Iris pigment epithelial cell (primary cell): ENCODE data around the gene BNC2.

Experiments
- DNase-seq: peaks from one replicate; pipeline ENCODE4 v3.0.0-alpha.2; 2011; ENCODE audit warnings: low read depth

Gene BNC2

DNA sequence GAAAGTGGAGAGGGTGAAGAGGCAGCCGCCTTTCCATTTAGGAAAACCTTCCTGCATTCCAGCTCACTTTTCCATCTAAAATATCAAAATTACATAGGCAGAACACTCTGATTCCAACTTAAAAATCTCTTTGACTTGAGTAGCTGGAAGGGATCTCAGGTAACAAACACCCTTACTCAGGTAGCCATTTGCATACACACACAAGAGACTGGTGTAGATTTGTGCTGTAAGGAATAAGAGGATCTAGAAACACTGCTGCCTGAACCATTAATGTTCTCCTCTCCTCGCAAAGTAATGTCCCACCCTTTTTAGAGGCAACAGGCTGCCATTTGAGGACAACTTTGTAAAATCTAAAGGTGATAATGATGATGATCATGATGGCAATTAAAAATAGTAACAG, 53.5 kb downstream of the BNC2 start:
- DNase-seq = no peak

DNA sequence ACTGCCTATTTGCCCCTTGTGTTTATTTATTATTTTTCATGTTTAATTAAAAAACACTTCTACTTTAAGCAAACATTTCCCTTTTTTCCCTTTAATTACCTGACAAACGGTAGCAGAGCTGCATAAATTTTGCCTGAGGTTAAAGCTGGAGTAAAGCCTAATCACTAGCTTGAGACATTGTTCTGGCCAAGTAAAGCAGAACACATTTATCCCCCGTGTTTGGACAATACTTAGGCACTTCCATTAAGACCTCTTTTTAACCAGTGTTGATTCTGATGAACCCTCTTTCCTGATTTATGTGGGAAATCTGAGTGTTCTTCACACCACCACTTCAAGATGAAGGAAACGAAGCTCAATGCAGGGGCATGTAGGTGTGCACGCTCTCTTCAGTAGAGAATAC, 54.5 kb downstream of the BNC2 start:
- DNase-seq = no peak

DNA sequence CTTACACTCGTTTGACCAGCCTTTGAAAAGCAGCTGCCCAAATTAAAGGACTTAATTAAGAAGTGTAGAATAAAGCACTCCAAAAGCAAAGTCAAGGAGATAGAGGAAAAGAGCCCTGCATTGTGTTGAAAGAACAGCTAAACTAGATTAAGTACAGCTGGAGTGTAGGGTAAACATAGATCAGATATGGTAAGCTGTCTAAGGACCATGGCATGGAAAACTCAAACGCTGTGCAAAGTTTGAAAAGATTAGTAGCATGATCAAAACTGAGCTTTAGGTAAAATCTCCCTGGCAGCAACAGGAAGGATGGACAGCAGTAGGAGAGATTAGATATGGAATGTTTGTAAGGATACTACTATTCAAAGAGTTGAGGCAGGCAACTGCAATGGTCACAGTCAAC, 55.4 kb downstream of the BNC2 start:
- DNase-seq = no peak

DNA sequence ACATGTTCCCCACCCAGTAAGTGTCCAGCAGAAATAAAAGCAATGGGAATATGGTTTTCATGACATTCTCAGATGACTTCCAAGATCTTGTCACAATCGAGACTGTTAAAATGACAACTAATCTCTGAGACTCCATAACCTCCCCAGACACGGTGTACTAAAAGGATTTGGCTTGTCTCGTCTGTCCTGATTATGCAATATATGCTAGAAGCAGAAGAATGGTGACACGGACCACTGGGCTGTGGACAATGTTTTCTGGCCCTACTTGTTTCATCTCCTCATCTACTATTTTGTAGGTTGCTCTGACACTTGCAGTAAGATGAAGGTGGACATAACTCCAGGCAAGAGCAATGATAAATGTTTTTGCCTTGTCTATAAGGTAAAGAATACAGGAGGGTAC, 56.6 kb downstream of the BNC2 start:
- no peak for DNase-seq

GRCh38 chr9:16811987-16812685, 58.3 kb downstream of the BNC2 start:
- DNase-seq = no peak

GRCh38 chr9:16809912-16810610, 60.4 kb downstream of the BNC2 start:
- no peak for DNase-seq

- DNase-seq = no peak
These were observed 63.8 kb downstream of the BNC2 start for GRCh38 chr9:16806674-16807073.

DNA sequence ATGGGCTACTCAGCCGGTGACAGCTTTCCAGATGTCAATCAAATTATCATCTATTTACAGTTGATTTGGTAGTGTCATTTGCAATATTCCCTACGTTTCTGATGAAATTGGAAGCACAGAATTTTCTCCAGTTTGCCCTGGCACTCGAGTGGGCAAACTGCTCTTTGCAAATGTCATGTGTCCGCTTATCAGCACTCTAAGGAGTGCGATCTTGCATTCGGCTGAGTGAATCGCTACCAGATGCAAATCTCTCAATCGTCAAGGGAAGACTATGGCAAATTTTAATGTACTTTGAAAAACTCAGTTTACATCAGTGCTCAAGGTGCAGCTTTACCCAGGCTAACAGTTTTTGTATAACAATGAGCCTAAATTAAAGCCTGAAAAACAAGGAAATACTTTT, 66.8 kb downstream of the BNC2 start:
- no peak for DNase-seq

- DNase-seq = no peak
These were observed 68.5 kb downstream of the BNC2 start for GRCh38 chr9:16801871-16802466.

DNA sequence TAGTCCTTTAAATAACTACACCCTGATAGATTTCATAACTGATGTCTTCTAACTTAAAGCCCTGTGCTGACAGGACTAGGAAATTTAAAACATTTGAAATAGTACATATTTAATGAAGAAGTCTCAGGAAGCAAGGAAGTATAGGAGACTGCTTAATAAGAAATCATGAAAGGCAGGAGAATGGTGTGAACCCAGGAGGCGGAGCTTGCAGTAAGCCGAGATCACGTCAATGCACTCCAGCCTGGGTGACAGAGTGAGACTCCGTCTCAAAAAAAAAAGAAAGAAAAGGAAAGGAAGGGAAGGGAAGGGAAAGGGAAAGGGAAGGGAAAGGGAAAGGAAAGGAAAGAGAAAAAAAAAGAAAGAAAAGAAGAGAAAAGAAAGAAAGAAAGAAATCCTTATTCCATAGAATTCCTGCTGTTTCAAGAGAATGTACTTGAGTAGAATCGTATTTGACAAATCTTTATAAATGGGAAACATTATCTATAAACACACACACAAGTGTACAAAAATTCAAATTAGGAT, 74.1 kb downstream of the BNC2 start:
- DNase-seq = no peak

- DNase-seq = peak; percentile 69
These were observed 75.4 kb downstream of the BNC2 start for GRCh38 chr9:16794871-16795639.

DNA sequence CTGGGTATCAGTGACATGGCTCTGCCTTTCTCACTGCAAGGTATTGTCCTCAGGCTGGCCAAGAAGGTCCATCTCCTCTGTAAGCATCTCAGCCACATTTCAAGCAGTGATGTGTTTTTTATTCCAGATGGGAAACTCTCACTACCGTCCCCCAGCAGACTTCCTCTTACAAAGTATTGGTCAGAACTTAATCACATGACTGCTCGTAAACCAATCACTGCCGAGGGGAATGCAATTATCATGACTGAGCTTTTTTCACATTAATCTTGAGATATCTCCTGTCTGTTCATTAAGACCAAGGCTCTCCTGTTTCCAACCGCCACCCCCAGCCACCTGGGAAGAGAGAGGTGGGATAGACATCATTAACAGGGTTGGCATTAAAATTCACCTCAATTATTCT, 76.4 kb downstream of the BNC2 start:
- DNase-seq = no peak

GRCh38 chr9:16787724-16788123, 82.7 kb downstream of the BNC2 start:
- peak; percentile 59 for DNase-seq

- no peak for DNase-seq
These were observed 86.5 kb downstream of the BNC2 start for GRCh38 chr9:16784002-16784401.

GRCh38 chr9:16782490-16782889, 88.0 kb downstream of the BNC2 start:
- no peak for DNase-seq

DNA sequence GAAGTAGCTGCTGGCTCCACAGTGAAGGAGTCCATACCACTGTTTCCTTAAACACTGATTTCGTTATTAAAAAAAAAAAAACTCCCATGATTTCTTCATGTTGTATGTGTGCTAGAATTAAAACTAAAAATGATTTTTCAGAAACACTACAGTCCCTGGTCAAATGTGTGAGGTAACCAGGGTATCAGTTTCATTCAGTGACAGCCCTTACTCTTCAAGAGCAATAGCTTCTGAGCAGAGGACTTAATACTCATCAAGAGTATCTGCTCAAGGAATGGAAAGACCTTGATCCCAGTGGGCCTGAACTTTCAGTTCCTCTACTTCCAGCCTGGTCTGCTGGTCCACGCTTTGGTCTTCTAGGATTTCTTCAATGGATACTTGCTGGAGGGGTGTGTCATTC, 95.1 kb downstream of the BNC2 start:
- no peak for DNase-seq

GRCh38 chr9:16773617-16774016, 96.9 kb downstream of the BNC2 start:
- DNase-seq = no peak

- no peak for DNase-seq
These were observed 97.4 kb downstream of the BNC2 start for GRCh38 chr9:16773116-16773515.

- DNase-seq = peak; percentile 26
These were observed 99.1 kb downstream of the BNC2 start for GRCh38 chr9:16771356-16771755.

- DNase-seq = no peak
These were observed 101.2 kb downstream of the BNC2 start for GRCh38 chr9:16769291-16769690.

- DNase-seq = no peak
These were observed 101.7 kb downstream of the BNC2 start for GRCh38 chr9:16768816-16769215.

DNA sequence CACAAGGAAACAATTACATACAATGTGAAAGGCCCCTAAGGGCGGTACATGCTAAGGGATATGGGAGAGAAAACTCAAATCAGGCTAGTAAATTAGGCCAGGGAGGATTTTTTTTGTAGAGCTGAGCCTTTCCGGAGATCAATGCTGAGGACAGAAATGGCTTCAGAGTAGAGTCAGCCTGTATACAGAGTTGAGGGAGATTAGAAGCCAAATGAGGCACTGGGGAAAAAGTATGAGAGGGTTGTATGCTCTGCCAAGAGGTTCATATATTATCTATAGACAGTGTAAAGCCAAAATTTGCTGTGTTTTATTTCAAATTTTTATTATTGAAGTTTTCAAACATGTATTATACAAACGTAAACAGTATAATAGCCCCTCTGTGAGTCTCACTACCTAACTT, 103.1 kb downstream of the BNC2 start:
- no peak for DNase-seq

DNA sequence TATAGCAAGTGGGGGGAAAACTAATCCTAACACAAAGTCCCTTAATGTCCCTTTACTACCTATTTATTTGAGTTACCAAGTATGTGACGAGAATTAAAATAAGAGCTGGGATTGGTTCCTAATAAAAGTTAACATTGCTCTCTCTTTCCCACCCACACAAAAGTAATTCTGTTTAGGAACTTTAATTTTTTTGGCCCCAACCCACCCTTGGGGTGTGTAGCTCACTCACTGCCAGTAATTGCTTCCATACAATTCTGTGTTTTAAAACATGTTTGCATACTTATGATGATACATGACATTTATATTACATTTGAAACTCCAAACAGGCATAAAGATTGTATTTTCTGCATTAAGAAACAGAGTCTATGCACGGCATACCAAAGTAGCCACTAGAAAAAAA, 106.5 kb downstream of the BNC2 start:
- no peak for DNase-seq
